Thoracic aorta (tissue), 2 donors: ENCODE data around the gene DRD3. TPM values are rescaled to one million over a fixed set of nuclear protein-coding genes. Genes with fewer than 3 reads are reported as not detected.

Source experiments
- ATAC-seq: fragments of 150-250 bp; one replicate; pipeline ENCODE4 v1.8.0; 2017; ENCODE audit warnings: low read depth; ENCODE audit not compliant: insufficient number of reproducible peaks, low FRiP score
- DNase-seq: peaks from one replicate; pipeline ENCODE4 v3.0.0-alpha.2; 2020; ENCODE audit warnings: low spot score
- H3K27ac ChIP-seq, 2 donors: fragments of 200-600 bp; sonication (generic); 1 replicate in 1 of 2; 2 replicates in 1 of 2; pipeline ENCODE4 v1.5.1; 2016; ENCODE audit warnings: mild to moderate bottlenecking in 2 of 2, moderate library complexity in 2 of 2
- H3K27me3 ChIP-seq: fragments of 200-600 bp; sonication (generic); replicated peaks from 2 replicates; pipeline ENCODE4 v1.6.0; 2016; ENCODE audit warnings: mild to moderate bottlenecking; ENCODE audit not compliant: insufficient read depth
- H3K36me3 ChIP-seq: fragments of 200-600 bp; sonication (generic); one replicate; pipeline ENCODE4 v1.5.1; 2016
- H3K4me1 ChIP-seq, 2 donors: fragments of 200-600 bp; sonication (generic); 1 replicate in 1 of 2; 2 replicates in 1 of 2; pipeline versions ENCODE4 v1.5.1 to v1.6.0; 2016; ENCODE audit warnings: low read depth in 2 of 2, mild to moderate bottlenecking in 1 of 2; ENCODE audit not compliant: control insufficient read depth in 1 of 2
- H3K4me3 ChIP-seq: fragments of 200-600 bp; sonication (generic); 2 replicates; pipeline ENCODE4 v1.5.1; 2016; ENCODE audit warnings: mild to moderate bottlenecking
- H3K9me3 ChIP-seq: fragments of 200-600 bp; sonication (generic); 2 replicates; pipeline ENCODE4 v1.5.1; 2016
- CTCF ChIP-seq: fragments of 200-600 bp; sonication (generic); IDR thresholded peaks from one replicate; pipeline ENCODE4 v1.5.1; 2019; ENCODE audit warnings: antibody characterized with exemption
- total RNA-seq, 2 donors: library from RNA; depleted of rRNA; stranded (reverse); fragments of >200 nt; gene quantifications; one replicate each; pipeline versions ENCODE4 v1.1.0 to v1.2.3, GENCODE V29; 2016

The DRD3 gene
- total RNA-seq, 2 donors from 2014 or later: not detected

GRCh38 chr3:114175204-114175987 is 3.5 kb downstream of the DRD3 start:
- no peak overlapping the region for H3K4me3 ChIP-seq
- ATAC-seq (no peak), DNase-seq (no peak)
- no peaks in the 10 kb centered on the region for H3K9me3 ChIP-seq
- H3K4me1 ChIP-seq: no peaks in the 10 kb centered on the region
- no peaks in the 10 kb centered on the region for H3K36me3 ChIP-seq
- TF ChIP-seq CTCF: no peak
- H3K27me3 ChIP-seq: no peaks in the 10 kb centered on the region
- H3K27ac ChIP-seq: no peak overlapping the region

- H3K36me3 ChIP-seq: no peaks in the 10 kb centered on the region
- H3K9me3 ChIP-seq: no peaks in the 10 kb centered on the region
- H3K4me3 ChIP-seq: no peak overlapping the region
- no peaks in the 10 kb centered on the region for H3K27me3 ChIP-seq
- no peak for ATAC-seq
- no peak for DNase-seq
- TF ChIP-seq CTCF: no peak
- H3K27ac ChIP-seq: no peak overlapping the region
- no peaks in the 10 kb centered on the region for H3K4me1 ChIP-seq
These were observed 7.2 kb downstream of the DRD3 start for GRCh38 chr3:114171677-114172076.

GRCh38 chr3:114168150-114168549 is 10.7 kb downstream of the DRD3 start:
- no peak for ATAC-seq

GRCh38 chr3:114157321-114157720 is 21.5 kb downstream of the DRD3 start:
- no peaks in the 10 kb centered on the region for H3K9me3 ChIP-seq
- H3K27ac ChIP-seq: no peak overlapping the region
- H3K4me3 ChIP-seq: no peak overlapping the region
- no peaks in the 10 kb centered on the region for H3K36me3 ChIP-seq
- no peak for TF ChIP-seq CTCF
- H3K27me3 ChIP-seq: no peaks in the 10 kb centered on the region
- DNase-seq (no peak), ATAC-seq (no peak)
- H3K4me1 ChIP-seq: no peaks in the 10 kb centered on the region

More at GRCh38 chr3:114168150-114168549, 10.7 kb downstream of the DRD3 start:
- Histone ChIP-seq H3K27ac (no peak overlapping the region), H3K4me3 (no peak overlapping the region), H3K36me3 (no peaks in the 10 kb centered on the region), H3K4me1 (no peaks in the 10 kb centered on the region), H3K27me3 (no peaks in the 10 kb centered on the region), H3K9me3 (no peaks in the 10 kb centered on the region)
- no peak for TF ChIP-seq CTCF
- DNase-seq: no peak

GRCh38 chr3:114155370-114155821 is 23.5 kb downstream of the DRD3 start:
- Histone ChIP-seq H3K4me1 (no peaks in the 10 kb centered on the region), H3K4me3 (no peak overlapping the region), H3K36me3 (no peaks in the 10 kb centered on the region), H3K27ac (no peak overlapping the region), H3K9me3 (no peaks in the 10 kb centered on the region), H3K27me3 (no peaks in the 10 kb centered on the region)
- DNase-seq (no peak), ATAC-seq (no peak)
- no peak for TF ChIP-seq CTCF
